NCI-H146 treated with DMSO at 0.1 percent for 48 hours (cell line): ENCODE measurements around the gene ITPR1.

Source experiments
- DNase-seq: peaks from one replicate; lab custom pipeline; 2025; ENCODE audit not compliant: unreplicated experiment; lab: John Stamatoyannopoulos, UW

ITPR1 gene

GRCh38 chr3:4564928-4565586 lies 71.9 kb downstream of the ITPR1 start:
- no peak for DNase-seq

- no peak for DNase-seq
Observed at GRCh38 chr3:4565809-4566501, 72.8 kb downstream of the ITPR1 start.

- no peak for DNase-seq
Observed at GRCh38 chr3:4568841-4569240, 75.7 kb downstream of the ITPR1 start.

- no peak for DNase-seq
Observed at GRCh38 chr3:4570840-4571621, 77.9 kb downstream of the ITPR1 start.

GRCh38 chr3:4571690-4572334 lies 78.7 kb downstream of the ITPR1 start:
- DNase-seq, result no peak

- DNase-seq, result no peak
Observed at GRCh38 chr3:4573153-4573552, 80.0 kb downstream of the ITPR1 start.

- DNase-seq, result no peak
Observed at GRCh38 chr3:4574426-4574965, 81.3 kb downstream of the ITPR1 start.

GRCh38 chr3:4575381-4575780 lies 82.2 kb downstream of the ITPR1 start:
- DNase-seq, result no peak

GRCh38 chr3:4577721-4578120 lies 84.6 kb downstream of the ITPR1 start:
- DNase-seq, result no peak

- DNase-seq, result no peak
Observed at GRCh38 chr3:4580346-4581123, 87.4 kb downstream of the ITPR1 start.

GRCh38 chr3:4581124-4581424 lies 87.9 kb downstream of the ITPR1 start:
- no peak for DNase-seq

GRCh38 chr3:4581498-4581897 lies 88.3 kb downstream of the ITPR1 start:
- no peak for DNase-seq

- no peak for DNase-seq
Observed at GRCh38 chr3:4581920-4582611, 88.9 kb downstream of the ITPR1 start.

- no peak for DNase-seq
Observed at GRCh38 chr3:4582624-4583023, 89.5 kb downstream of the ITPR1 start.

- no peak for DNase-seq
Observed at GRCh38 chr3:4583416-4583815, 90.3 kb downstream of the ITPR1 start.

- no peak for DNase-seq
Observed at GRCh38 chr3:4584456-4585249, 91.5 kb downstream of the ITPR1 start.

GRCh38 chr3:4586381-4586780 lies 93.2 kb downstream of the ITPR1 start:
- DNase-seq, result no peak

GRCh38 chr3:4587061-4587837 lies 94.1 kb downstream of the ITPR1 start:
- DNase-seq, result no peak

GRCh38 chr3:4587838-4588105 lies 94.6 kb downstream of the ITPR1 start:
- DNase-seq, result no peak
